HCT116 (cell line): ENCODE measurements around the gene SYNGR1. TPM values are rescaled to one million over a fixed set of nuclear protein-coding genes. Genes with fewer than 3 reads are reported as not detected.
"Not testable (repeated sequence)": the region's sequence is repeated elsewhere in the genome, so short reads cannot be mapped to it uniquely, and the experiment has no call there.

Source experiments
- ATAC-seq: fragments of 200-7000 bp; cut with Tn5 transposase; 2 replicates; pipeline ENCODE4 v1.9.1; 2020; ENCODE audit warnings: mild to moderate bottlenecking, moderate library complexity
- BruUV-seq: library from RNA; stranded (reverse); fragments of 400-500 nt; replicated peaks from 2 replicates; lab custom pipeline; 2021; lab: Mats Ljungman, UMichigan
- CTCF ChIA-PET: fragments of 300-600 bp; sonication (Branson Sonifier 250); formaldehyde crosslinking; loops from one replicate; lab custom pipeline; 2021; ENCODE audit warnings: antibody characterized with exemption; lab: Charles Lee
- POLR2A ChIA-PET: fragments of 300-600, 350-600 bp; sonication (Branson Sonifier 250); formaldehyde crosslinking; loops from one replicate; lab custom pipeline; 2021; ENCODE audit warnings: antibody characterized with exemption; lab: Charles Lee
- RAD21 ChIA-PET, 2 experiments: fragments of 300-600 bp; sonication (Branson Sonifier 250); formaldehyde crosslinking; loops; one replicate each; lab custom pipeline; 2023; ENCODE audit warnings: low total read pairs in 2 of 2; ENCODE audit not compliant: uncharacterized antibody in 2 of 2, unreplicated experiment in 2 of 2, low non-redundant PET in 1 of 2; lab: Charles Lee
- DNase-seq: peaks from one replicate; pipeline ENCODE4 v3.0.0-alpha.2; 2010; ENCODE audit warnings: low read depth, low spot score
- H2AFZ ChIP-seq: fragments of 200-600 bp; shearing (Covaris generic), sonication (generic); 2 replicates; pipeline ENCODE4 v1.6.1; 2017; ENCODE audit warnings: low read depth, mixed run types, mixed read lengths, antibody characterized with exemption, low read length; ENCODE audit not compliant: poor library complexity, severe bottlenecking
- H3K27ac ChIP-seq: 2 replicates; pipeline ENCODE4 v1.5.1; 2012; ENCODE audit warnings: low read depth, low read length
- H3K27me3 ChIP-seq: fragments of 200-600 bp; sonication (generic); 2 replicates; pipeline ENCODE4 v1.6.1; 2016; ENCODE audit warnings: mixed run types, low read length, mixed read lengths; ENCODE audit not compliant: insufficient read depth
- H3K36me3 ChIP-seq, 2 experiments: fragments of 200-500 bp in 1 of 2; fragments of 200-600 bp in 1 of 2; sonication (Bioruptor generic) in 1 of 2; sonication (generic) in 1 of 2; 2 replicates each; pipeline versions ENCODE4 v1.5.1 to v1.6.1; 2014 to 2016; ENCODE audit warnings: low read length in 2 of 2, inconsistent platforms in 1 of 2, mixed read lengths in 1 of 2, mixed run types in 1 of 2; ENCODE audit not compliant: insufficient read depth in 2 of 2, control insufficient read depth in 1 of 2
- H3K4me1 ChIP-seq, 2 experiments: fragments of 200-600 bp in 1 of 2; sonication (generic) in 1 of 2; 2 replicates each; pipeline versions ENCODE4 v1.5.1 to v1.6.1; 2012 to 2017; ENCODE audit warnings: low read length in 2 of 2, inconsistent platforms in 1 of 2, mild to moderate bottlenecking in 1 of 2, mixed read lengths in 1 of 2, mixed run types in 1 of 2, moderate library complexity in 1 of 2; ENCODE audit not compliant: insufficient read depth in 2 of 2, control insufficient read depth in 1 of 2
- H3K4me2 ChIP-seq: fragments of 200-600 bp; sonication (generic); 2 replicates; pipeline ENCODE4 v1.6.1; 2017; ENCODE audit warnings: mixed run types, low read length, mixed read lengths
- H3K4me3 ChIP-seq, 2 experiments: fragments of 200-600 bp in 1 of 2; sonication (generic) in 1 of 2; replicated peaks in 1 of 2; 2 replicates each; pipeline ENCODE4 v1.5.1; 2011 to 2016; ENCODE audit warnings: low read length in 2 of 2, control low read depth in 1 of 2, low read depth in 1 of 2, mild to moderate bottlenecking in 1 of 2, mixed read lengths in 1 of 2, mixed run types in 1 of 2
- H3K79me2 ChIP-seq: fragments of 200-600 bp; sonication (generic); 2 replicates; pipeline ENCODE4 v1.6.1; 2017; ENCODE audit warnings: mild to moderate bottlenecking, mixed run types, low read length, moderate library complexity, mixed read lengths; ENCODE audit not compliant: insufficient read depth
- H3K9ac ChIP-seq: fragments of 200-600 bp; sonication (generic); 2 replicates; pipeline ENCODE4 v1.6.1; 2016; ENCODE audit warnings: low read length, mixed read lengths
- H3K9me2 ChIP-seq: fragments of 200-600 bp; sonication (generic), shearing (Covaris generic); 2 replicates; pipeline ENCODE4 v1.6.1; 2017; ENCODE audit warnings: mixed run types, mild to moderate bottlenecking, moderate library complexity; ENCODE audit not compliant: insufficient read depth
- H3K9me3 ChIP-seq, 2 experiments: fragments of 200-500 bp in 1 of 2; fragments of 200-600 bp in 1 of 2; sonication (Bioruptor generic) in 1 of 2; sonication (generic) in 1 of 2; 2 replicates each; pipeline ENCODE4 v1.6.1; 2014 to 2017; ENCODE audit warnings: low read length in 2 of 2, mixed read lengths in 2 of 2, inconsistent platforms in 1 of 2, low read depth in 1 of 2, mild to moderate bottlenecking in 1 of 2, mixed run types in 1 of 2, moderate library complexity in 1 of 2; ENCODE audit not compliant: control insufficient read depth in 1 of 2, insufficient read depth in 1 of 2
- H4K20me1 ChIP-seq: fragments of 200-600 bp; sonication (generic), shearing (Covaris generic); 2 replicates; pipeline ENCODE4 v1.6.1; 2017; ENCODE audit warnings: mixed run types, mild to moderate bottlenecking, moderate library complexity; ENCODE audit not compliant: insufficient read depth
- CEBPB ChIP-seq: IDR thresholded peaks from 2 replicates; pipeline ENCODE4 v1.6.1; 2012; ENCODE audit warnings: low read depth
- JUND ChIP-seq: IDR thresholded peaks from 2 replicates; pipeline ENCODE4 v1.6.1; 2012
- intact Hi-C: fragments of 100-400 bp; cut with micrococcal nuclease; formaldehyde crosslinking; loops from 2 replicates; pipeline ENCODE4 v1.10.0; 2022
- total RNA-seq: library from RNA; stranded (reverse); gene quantifications from one replicate; pipeline ENCODE4 v1.2.1, GENCODE V29; 2021; ENCODE audit not compliant: unreplicated experiment

Gene SYNGR1
- total RNA-seq, 1 experiment from 2014 or later: 20.7 TPM

DNA sequence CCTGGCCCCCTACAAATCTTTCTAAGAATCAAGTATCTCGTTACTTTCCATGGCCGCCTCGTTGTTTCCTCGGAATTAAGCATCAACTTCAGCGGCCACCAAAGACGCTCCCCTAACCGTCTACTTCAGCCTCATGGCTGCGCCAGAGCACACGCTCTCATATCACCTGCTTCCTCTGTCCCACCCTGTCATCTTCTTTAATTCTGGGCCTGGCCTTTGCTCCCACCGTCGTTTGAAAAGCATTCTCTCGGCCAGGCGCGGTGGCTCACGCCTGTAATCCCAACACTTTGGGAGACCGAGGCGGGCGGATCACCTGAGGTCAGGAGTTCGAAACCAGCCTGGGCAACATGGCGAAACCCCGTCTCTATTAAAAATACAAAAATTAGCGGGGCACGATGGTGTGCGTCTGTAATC, 29.2 kb upstream of the SYNGR1 start:
- H3K27me3 ChIP-seq, H3K9me2 ChIP-seq, H3K9me3 ChIP-seq, H2AFZ ChIP-seq, BruUV-seq, DNase-seq, ATAC-seq, intact Hi-C loops: not testable (repeated sequence)
- peaks cover 19 to 34% of the 10 kb centered on the region in 2 experiments for H3K36me3 ChIP-seq
- H3K4me3 ChIP-seq: peak overlapping the region; percentile 86 to 99
- ChIA-PET CTCF (interaction anchor here (0.7 to 3.9 kb wide), 5 partner anchors 10 to 181 kb away, joined by 3 to 21 read pairs (median 3); partner anchors contain the start of gene MIEF1), POLR2A (interaction anchor here (1.1 to 6.4 kb wide), 21 partner anchors 8 to 208 kb away, joined by 3 to 88 read pairs (median 8); partner anchors contain the start of genes MIEF1, SYNGR1 and TAB1), RAD21 (interaction anchor here in 1 of 2 experiments (0.8 kb wide), 1 partner anchor 78 kb away, joined by 4 read pairs; no protein-coding TSS in a partner anchor)
- peaks cover 38% of the 10 kb centered on the region for H3K79me2 ChIP-seq
- peak overlapping the region; percentile 98 for H3K9ac ChIP-seq
- peak overlapping the region; percentile 100 for H3K27ac ChIP-seq
- H4K20me1 ChIP-seq: peaks cover 27% of the 10 kb centered on the region; the same call in 1 of the 2 replicates
- H3K4me2 ChIP-seq: peak overlapping the region; percentile 81
- peaks cover 30 to 49% of the 10 kb centered on the region in 2 experiments for H3K4me1 ChIP-seq

GRCh38 chr22:39325392-39325932, 24.3 kb upstream of the SYNGR1 start:
- peaks cover 9 to 27% of the 10 kb centered on the region in 2 experiments for H3K4me1 ChIP-seq
- H3K4me2 ChIP-seq: peak overlapping the region; percentile 14
- no peaks in the 10 kb centered on the region for H3K9me2 ChIP-seq
- RAD21 ChIA-PET: no interaction called here
- H3K9ac ChIP-seq: no peak overlapping the region
- H3K36me3 ChIP-seq: no peaks in the 10 kb centered on the region
- POLR2A ChIA-PET: no interaction called here
- ATAC-seq: 0 out of 2 replicates have a peak, but pooled peaks have one; percentile 31
- intact Hi-C loops: no loop called here
- H3K79me2 ChIP-seq: no peaks in the 10 kb centered on the region
- CTCF ChIA-PET: no interaction called here
- no peak overlapping the region for H2AFZ ChIP-seq
- H3K9me3 ChIP-seq: no peaks in the 10 kb centered on the region
- H3K4me3 ChIP-seq: no peak overlapping the region
- no peaks in the 10 kb centered on the region for H3K27me3 ChIP-seq
- no TSS peak for BruUV-seq
- no peak for TF ChIP-seq CEBPB
- TF ChIP-seq JUND: peak; percentile 33; the same call in 1 of the 2 replicates
- H4K20me1 ChIP-seq: no peaks in the 10 kb centered on the region
- no peak overlapping the region for H3K27ac ChIP-seq
- no peak for DNase-seq
